Measurements from ENCODE around the gene C19orf33.

DNA sequence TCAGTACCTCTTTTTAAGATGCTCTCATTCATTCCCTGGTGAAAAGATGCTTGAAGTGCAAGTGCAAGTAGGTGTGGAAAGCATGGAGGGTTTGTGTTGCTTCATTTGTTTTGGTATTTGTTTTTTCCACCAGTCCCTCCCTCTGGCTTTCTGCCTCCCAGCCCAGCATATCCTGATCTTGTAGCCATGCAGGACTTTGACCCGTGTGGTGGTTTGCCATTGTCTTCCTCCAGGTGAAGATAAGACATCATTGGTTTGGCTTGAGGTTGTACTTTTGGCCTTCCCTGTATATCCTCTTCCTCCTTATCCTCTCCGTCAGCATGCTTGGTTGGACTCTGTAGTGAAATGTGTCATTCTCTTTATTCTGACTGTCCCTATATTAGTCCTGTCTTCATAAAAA is 30.6 kb upstream of the C19orf33 start:
- TF ChIP-seq, protein P1, sequence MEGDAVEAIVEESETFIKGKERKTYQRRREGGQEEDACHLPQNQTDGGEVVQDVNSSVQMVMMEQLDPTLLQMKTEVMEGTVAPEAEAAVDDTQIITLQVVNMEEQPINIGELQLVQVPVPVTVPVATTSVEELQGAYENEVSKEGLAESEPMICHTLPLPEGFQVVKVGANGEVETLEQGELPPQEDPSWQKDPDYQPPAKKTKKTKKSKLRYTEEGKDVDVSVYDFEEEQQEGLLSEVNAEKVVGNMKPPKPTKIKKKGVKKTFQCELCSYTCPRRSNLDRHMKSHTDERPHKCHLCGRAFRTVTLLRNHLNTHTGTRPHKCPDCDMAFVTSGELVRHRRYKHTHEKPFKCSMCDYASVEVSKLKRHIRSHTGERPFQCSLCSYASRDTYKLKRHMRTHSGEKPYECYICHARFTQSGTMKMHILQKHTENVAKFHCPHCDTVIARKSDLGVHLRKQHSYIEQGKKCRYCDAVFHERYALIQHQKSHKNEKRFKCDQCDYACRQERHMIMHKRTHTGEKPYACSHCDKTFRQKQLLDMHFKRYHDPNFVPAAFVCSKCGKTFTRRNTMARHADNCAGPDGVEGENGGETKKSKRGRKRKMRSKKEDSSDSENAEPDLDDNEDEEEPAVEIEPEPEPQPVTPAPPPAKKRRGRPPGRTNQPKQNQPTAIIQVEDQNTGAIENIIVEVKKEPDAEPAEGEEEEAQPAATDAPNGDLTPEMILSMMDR (optimal IDR thresholded peaks at IDR 0.05 in 1 of 3, IDR thresholded peaks at IDR 0.05 in 1 of 3, conservative IDR thresholded peaks at IDR 0.05 in 1 of 3; ENCODE audit: extremely low read depth in 1 of 3, insufficient read depth in 2 of 3, low read length in 3 of 3), result no peak
- TF ChIP-seq EZH2 (IDR thresholded peaks at IDR 0.05; ENCODE audit: low read length), result no peak

Measured in keratinocyte (primary cell).